Lower leg skin (tissue), 3 donors: ENCODE data around the gene TMEFF1.
"Not testable (repeated sequence)": the region's sequence is repeated elsewhere in the genome, so short reads cannot be mapped to it uniquely, and the experiment has no call there.

Experiments
- CTCF ChIP-seq, 3 donors: fragments of 450-650 bp; IDR thresholded peaks; one replicate each; pipeline ENCODE4 v1.5.1; 2016; ENCODE audit warnings: antibody characterized with exemption in 3 of 3, mild to moderate bottlenecking in 3 of 3, moderate library complexity in 2 of 3
- POLR2A ChIP-seq, 2 donors: fragments of 450-650 bp; IDR thresholded peaks; one replicate each; pipeline ENCODE4 v1.6.1; 2016 to 2017; ENCODE audit warnings: antibody characterized with exemption in 2 of 2, mild to moderate bottlenecking in 1 of 2, moderate library complexity in 1 of 2

GRCh38 chr9:100527180-100527794 lies 54.3 kb downstream of the TMEFF1 start:
- TF ChIP-seq CTCF, POLR2A (IDR thresholded peaks at IDR 0.05): not testable (repeated sequence)
